A673 (cell line): Measurements from ENCODE around the gene ROR1. TPM values are rescaled to one million over a fixed set of nuclear protein-coding genes. Genes with fewer than 3 reads are reported as not detected.

Source experiments
- BruUV-seq: library from RNA; stranded (reverse); fragments of 400-500 nt; replicated peaks from 2 replicates; lab custom pipeline; 2021; lab: Mats Ljungman, UMichigan
- CTCF ChIA-PET: fragments of 300-600 bp; sonication (Branson Sonifier 250); formaldehyde crosslinking; loops from one replicate; lab custom pipeline; 2022; ENCODE audit warnings: antibody characterized with exemption; lab: Charles Lee
- POLR2A ChIA-PET: fragments of 300-600 bp; sonication (Branson Sonifier 250); formaldehyde crosslinking; loops from one replicate; lab custom pipeline; 2022; ENCODE audit warnings: antibody characterized with exemption; ENCODE audit not compliant: low non-redundant PET; lab: Charles Lee
- DNase-seq: peaks from one replicate; pipeline ENCODE4 v3.0.0-alpha.2; 2015; ENCODE audit warnings: low spot score
- H3K27ac ChIP-seq: fragments of 200-600 bp; sonication (generic); 2 replicates; pipeline ENCODE4 v1.5.1; 2016; ENCODE audit warnings: mixed run types, low read depth, mild to moderate bottlenecking, mixed read lengths, antibody characterized with exemption, low read length; ENCODE audit not compliant: poor library complexity, severe bottlenecking
- H3K27me3 ChIP-seq: fragments of 200-600 bp; sonication (generic); replicated peaks from 2 replicates; pipeline ENCODE4 v1.6.1; 2017; ENCODE audit warnings: mixed run types, low read depth, mild to moderate bottlenecking, mixed read lengths, antibody characterized with exemption, low read length; ENCODE audit not compliant: insufficient read depth, poor library complexity
- H3K36me3 ChIP-seq: fragments of 200-600 bp; sonication (generic); 2 replicates; pipeline ENCODE4 v1.6.1; 2016; ENCODE audit warnings: mixed run types, mild to moderate bottlenecking, mixed read lengths, antibody characterized with exemption, low read length; ENCODE audit not compliant: insufficient read depth, poor library complexity, severe bottlenecking
- H3K4me1 ChIP-seq: fragments of 200-600 bp; sonication (generic); 2 replicates; pipeline ENCODE4 v1.6.1; 2017; ENCODE audit warnings: mixed run types, mild to moderate bottlenecking, mixed read lengths, antibody characterized with exemption, low read length; ENCODE audit not compliant: insufficient read depth, poor library complexity, severe bottlenecking
- H3K4me3 ChIP-seq: fragments of 200-600 bp; sonication (generic); 2 replicates; pipeline ENCODE4 v1.5.1; 2016; ENCODE audit warnings: low read depth, mixed run types, mild to moderate bottlenecking, mixed read lengths, low read length; ENCODE audit not compliant: poor library complexity, severe bottlenecking
- H3K9me3 ChIP-seq: fragments of 200-600 bp; sonication (generic); 2 replicates; pipeline ENCODE4 v1.6.1; 2016; ENCODE audit warnings: mixed run types, low read depth, mild to moderate bottlenecking, mixed read lengths, antibody characterized with exemption, low read length; ENCODE audit not compliant: poor library complexity, severe bottlenecking
- CTCF ChIP-seq: fragments of 300-800, 200-600 bp; sonication (generic); conservative IDR thresholded peaks from 2 replicates; pipeline ENCODE4 v1.5.1; 2017; ENCODE audit warnings: low read depth, mild to moderate bottlenecking, antibody characterized with exemption, low read length, moderate library complexity, mixed read lengths
- EZH2 ChIP-seq: fragments of 200-600 bp; sonication (generic); IDR thresholded peaks from 2 replicates; pipeline ENCODE4 v1.6.1; 2017; ENCODE audit warnings: borderline replicate concordance, low read depth, mild to moderate bottlenecking, mixed read lengths, antibody characterized with exemption, low read length; ENCODE audit not compliant: poor library complexity, severe bottlenecking
- intact Hi-C: fragments of 100-400 bp; cut with micrococcal nuclease; formaldehyde crosslinking; loops from one replicate; pipeline ENCODE4 v1.10.0; 2022; ENCODE audit not compliant: unreplicated experiment
- total RNA-seq: library from RNA; stranded (reverse); gene quantifications from 2 replicates; pipeline ENCODE4 v1.2.3, GENCODE V29; 2021

The ROR1 gene
- total RNA-seq, 1 experiment from 2014 or later: 7.4 TPM

- Histone ChIP-seq H3K36me3 (no peaks in the 10 kb centered on the region), H3K27me3 (no peaks in the 10 kb centered on the region), H3K4me3 (peak overlapping the region; percentile 80), H3K4me1 (peaks cover 23% of the 10 kb centered on the region), H3K27ac (peak overlapping the region; percentile 45), H3K9me3 (no peaks in the 10 kb centered on the region)
- no peak for TF ChIP-seq CTCF
- TF ChIP-seq EZH2: no peak
- BruUV-seq: TSS peak; percentile 36
- CTCF ChIA-PET: no interaction called here
- intact Hi-C loops: loop anchor here (5.0 to 10.0 kb wide), 2 partner anchors 83 to 359 kb away; no protein-coding TSS in a partner anchor
- POLR2A ChIA-PET: no interaction called here
- no peak for DNase-seq
These were observed 1.8 kb downstream of the ROR1 start for GRCh38 chr1:63775418-63776127.

- no peaks in the 10 kb centered on the region for H3K36me3 ChIP-seq
- no peaks in the 10 kb centered on the region for H3K9me3 ChIP-seq
- TF ChIP-seq CTCF (peak; percentile 43), EZH2 (no peak)
- H3K4me1 ChIP-seq: peaks cover 30% of the 10 kb centered on the region
- DNase-seq: no peak
- no peak overlapping the region for H3K27ac ChIP-seq
- H3K27me3 ChIP-seq: no peaks in the 10 kb centered on the region
- intact Hi-C loops: loop anchor here (5.0 to 10.0 kb wide), 2 partner anchors 85 to 358 kb away; no protein-coding TSS in a partner anchor
- ChIA-PET CTCF (interaction anchor here (0.6 kb wide), 1 partner anchor 486 kb away, joined by 3 read pairs; no protein-coding TSS in a partner anchor), POLR2A (interaction anchor here (0.6 kb wide), 1 partner anchor 94 kb away, joined by 3 read pairs; no protein-coding TSS in a partner anchor)
- BruUV-seq: no TSS peak
- no peak overlapping the region for H3K4me3 ChIP-seq
These were observed 3.5 kb downstream of the ROR1 start for GRCh38 chr1:63777286-63777685.

- Histone ChIP-seq H3K4me1 (peaks cover 24% of the 10 kb centered on the region), H3K4me3 (no peak overlapping the region), H3K27me3 (no peaks in the 10 kb centered on the region), H3K36me3 (no peaks in the 10 kb centered on the region), H3K9me3 (no peaks in the 10 kb centered on the region), H3K27ac (no peak overlapping the region)
- TF ChIP-seq CTCF: no peak
- no peak for TF ChIP-seq EZH2
- DNase-seq: no peak
- CTCF ChIA-PET: no interaction called here
- intact Hi-C loops: loop anchor here (5.0 to 10.0 kb wide), 2 partner anchors 86 to 357 kb away; no protein-coding TSS in a partner anchor
- POLR2A ChIA-PET: interaction anchor here (0.5 kb wide), 1 partner anchor 8 kb away, joined by 16 read pairs; no protein-coding TSS in a partner anchor
- BruUV-seq: no TSS peak
These were observed 4.4 kb downstream of the ROR1 start for GRCh38 chr1:63777965-63778880.
